PC-9 (cell line): ENCODE measurements around the gene HEXIM1.

Experiments used
- CTCF ChIP-seq: fragments of 200-600 bp; sonication (generic); conservative IDR thresholded peaks from 2 replicates; pipeline ENCODE4 v1.6.1; 2017; ENCODE audit warnings: mixed run types, antibody characterized with exemption, mild to moderate bottlenecking, moderate library complexity
- EZH2 ChIP-seq: fragments of 200-600 bp; sonication (generic); IDR thresholded peaks from 2 replicates; pipeline ENCODE4 v1.8.0; 2017; ENCODE audit warnings: antibody characterized with exemption, low read depth

- TF ChIP-seq CTCF (no peak), EZH2 (no peak)
Measured at GRCh38 chr17:45121055-45121454, 27.2 kb upstream of the HEXIM1 start.
